Inflammatory macrophage treated with lipopolysaccharide for 4 hours (primary cell): ENCODE measurements around the gene DDTL.
A peak's percentile ranks its signal among the peaks of the same experiment; 100 is the strongest.
"Not testable (repeated sequence)": the region's sequence is repeated elsewhere in the genome, so short reads cannot be mapped to it uniquely, and the experiment has no call there.

Source experiments
- DNase-seq: peaks from one replicate; pipeline ENCODE4 v3.0.0-alpha.2; 2020

DDTL gene

GRCh38 chr22:23966568-23966967, at the start of gene DDTL:
Gene DDTL, plus strand, starts transcription at chr22:23966888. Its CDS starts 27 bp downstream, at chr22:23966915.
- not testable (repeated sequence) for DNase-seq

GRCh38 chr22:23920267-23920611, 46.4 kb upstream of the DDTL start:
- DNase-seq: not testable (repeated sequence)

GRCh38 chr22:23921586-23922201, 45.0 kb upstream of the DDTL start:
- DNase-seq: not testable (repeated sequence)

- peak; percentile 22 for DNase-seq
Observed at GRCh38 chr22:23922921-23923320, 43.8 kb upstream of the DDTL start.

- DNase-seq: no peak
Observed at GRCh38 chr22:23925020-23925606, 41.6 kb upstream of the DDTL start.

GRCh38 chr22:23926561-23926960, 40.1 kb upstream of the DDTL start:
- DNase-seq: no peak

- DNase-seq: no peak
Observed at GRCh38 chr22:23938328-23939016, 28.2 kb upstream of the DDTL start.

GRCh38 chr22:23939017-23939357, 27.7 kb upstream of the DDTL start:
- no peak for DNase-seq

- not testable (repeated sequence) for DNase-seq
Observed at GRCh38 chr22:23940166-23940565, 26.5 kb upstream of the DDTL start.

GRCh38 chr22:23947391-23947790, 19.3 kb upstream of the DDTL start:
- DNase-seq: not testable (repeated sequence)

- DNase-seq: not testable (repeated sequence)
Observed at GRCh38 chr22:23949764-23950163, 16.9 kb upstream of the DDTL start.

GRCh38 chr22:23951383-23951782, 15.3 kb upstream of the DDTL start:
- DNase-seq: not testable (repeated sequence)

GRCh38 chr22:23952794-23953405, 13.8 kb upstream of the DDTL start:
- not testable (repeated sequence) for DNase-seq

GRCh38 chr22:23953485-23953884, 13.2 kb upstream of the DDTL start:
- not testable (repeated sequence) for DNase-seq

- DNase-seq: not testable (repeated sequence)
Observed at GRCh38 chr22:23954193-23954990, 12.3 kb upstream of the DDTL start.

- DNase-seq: not testable (repeated sequence)
Observed at GRCh38 chr22:23954991-23955305, 11.7 kb upstream of the DDTL start.

GRCh38 chr22:23955886-23956285, 10.8 kb upstream of the DDTL start:
- DNase-seq: not testable (repeated sequence)

- DNase-seq: peak; percentile 60
Observed at GRCh38 chr22:23956301-23956900, 10.3 kb upstream of the DDTL start.

- not testable (repeated sequence) for DNase-seq
Observed at GRCh38 chr22:23961084-23961771, 5.5 kb upstream of the DDTL start, which contains the start of gene GSTT2B. Gene GSTT2B, minus strand, starts transcription at chr22:23961195. Its CDS starts 64 bp downstream, at chr22:23961131.

- DNase-seq: not testable (repeated sequence)
Observed at GRCh38 chr22:23966094-23966493, 594 bp upstream of the DDTL start.

- no peak for DNase-seq
Observed at GRCh38 chr22:23969071-23969470, 2.4 kb downstream of the DDTL start.

GRCh38 chr22:23970201-23970641, 3.5 kb downstream of the DDTL start:
- DNase-seq: no peak
